HL-60 (cell line): Measurements from ENCODE around the gene FHL2.

Experiments
- DNase-seq, 2 experiments: peaks; one replicate each; pipeline ENCODE4 v3.0.0-alpha.2; 2010 to 2020; ENCODE audit warnings: low read depth in 1 of 2, low spot score in 1 of 2
- H3K27ac ChIP-seq: fragments of 250-450 bp; sonication (Bioruptor Pico); replicated peaks from 2 replicates; pipeline ENCODE4 v1.5.1; 2020; ENCODE audit warnings: mild to moderate bottlenecking, moderate library complexity
- H3K27me3 ChIP-seq: fragments of 250-450 bp; sonication (Bioruptor Pico); 2 replicates; pipeline ENCODE4 v1.5.1; 2021; ENCODE audit warnings: mild to moderate bottlenecking, moderate library complexity; ENCODE audit not compliant: insufficient read depth, poor library complexity, severe bottlenecking
- H3K4me3 ChIP-seq: replicated peaks from 2 replicates; pipeline ENCODE4 v1.5.1; 2011; ENCODE audit warnings: mild to moderate bottlenecking, control low read depth, low read length; ENCODE audit not compliant: insufficient read depth
- GABPA ChIP-seq: IDR thresholded peaks from 2 replicates; pipeline ENCODE4 v1.6.1; 2012; ENCODE audit warnings: low read depth
- POLR2AphosphoS5 ChIP-seq: IDR thresholded peaks from 2 replicates; pipeline ENCODE4 v1.6.1; 2012; ENCODE audit warnings: low read depth
- SPI1 ChIP-seq: IDR thresholded peaks from 2 replicates; pipeline ENCODE4 v1.6.1; 2012; ENCODE audit warnings: low read depth, mild to moderate bottlenecking, borderline replicate concordance
- TF ChIP-seq, protein P1 (sequence below): IDR thresholded peaks from 2 replicates; pipeline ENCODE4 v1.6.1; 2012; ENCODE audit warnings: low read depth; ENCODE audit not compliant: insufficient replicate concordance
- TF ChIP-seq, protein P2 (sequence below): IDR thresholded peaks from one replicate; pipeline ENCODE4 v1.5.1; 2011; ENCODE audit warnings: low read length, control low read depth, inconsistent platforms; ENCODE audit not compliant: insufficient read depth

FHL2 gene

DNA sequence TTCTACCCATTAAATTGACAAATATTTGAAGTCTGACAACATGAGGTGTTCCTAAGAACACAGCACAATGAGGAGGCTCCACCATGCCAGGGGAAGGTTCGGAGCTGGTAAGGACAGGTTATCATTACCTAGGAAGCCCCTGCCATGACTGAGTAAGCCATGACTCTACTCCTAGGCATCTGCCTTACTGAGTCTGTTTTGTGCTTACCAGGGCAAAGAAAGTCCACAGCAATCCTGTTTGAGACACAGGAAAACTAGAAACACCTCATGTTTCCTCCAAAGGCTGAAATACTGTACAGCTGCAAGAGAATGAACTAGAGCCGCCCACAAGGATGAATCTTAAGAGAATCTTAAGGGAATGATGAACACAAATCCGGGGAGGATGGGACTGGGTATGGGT lies 80.9 kb downstream of the FHL2 start:
- Histone ChIP-seq H3K4me3 (no peak overlapping the region), H3K27me3 (no peaks in the 10 kb centered on the region), H3K27ac (no peak overlapping the region)
- no peak for DNase-seq
- TF ChIP-seq SPI1: no peak
- TF ChIP-seq, protein P1, sequence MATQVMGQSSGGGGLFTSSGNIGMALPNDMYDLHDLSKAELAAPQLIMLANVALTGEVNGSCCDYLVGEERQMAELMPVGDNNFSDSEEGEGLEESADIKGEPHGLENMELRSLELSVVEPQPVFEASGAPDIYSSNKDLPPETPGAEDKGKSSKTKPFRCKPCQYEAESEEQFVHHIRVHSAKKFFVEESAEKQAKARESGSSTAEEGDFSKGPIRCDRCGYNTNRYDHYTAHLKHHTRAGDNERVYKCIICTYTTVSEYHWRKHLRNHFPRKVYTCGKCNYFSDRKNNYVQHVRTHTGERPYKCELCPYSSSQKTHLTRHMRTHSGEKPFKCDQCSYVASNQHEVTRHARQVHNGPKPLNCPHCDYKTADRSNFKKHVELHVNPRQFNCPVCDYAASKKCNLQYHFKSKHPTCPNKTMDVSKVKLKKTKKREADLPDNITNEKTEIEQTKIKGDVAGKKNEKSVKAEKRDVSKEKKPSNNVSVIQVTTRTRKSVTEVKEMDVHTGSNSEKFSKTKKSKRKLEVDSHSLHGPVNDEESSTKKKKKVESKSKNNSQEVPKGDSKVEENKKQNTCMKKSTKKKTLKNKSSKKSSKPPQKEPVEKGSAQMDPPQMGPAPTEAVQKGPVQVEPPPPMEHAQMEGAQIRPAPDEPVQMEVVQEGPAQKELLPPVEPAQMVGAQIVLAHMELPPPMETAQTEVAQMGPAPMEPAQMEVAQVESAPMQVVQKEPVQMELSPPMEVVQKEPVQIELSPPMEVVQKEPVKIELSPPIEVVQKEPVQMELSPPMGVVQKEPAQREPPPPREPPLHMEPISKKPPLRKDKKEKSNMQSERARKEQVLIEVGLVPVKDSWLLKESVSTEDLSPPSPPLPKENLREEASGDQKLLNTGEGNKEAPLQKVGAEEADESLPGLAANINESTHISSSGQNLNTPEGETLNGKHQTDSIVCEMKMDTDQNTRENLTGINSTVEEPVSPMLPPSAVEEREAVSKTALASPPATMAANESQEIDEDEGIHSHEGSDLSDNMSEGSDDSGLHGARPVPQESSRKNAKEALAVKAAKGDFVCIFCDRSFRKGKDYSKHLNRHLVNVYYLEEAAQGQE: no peak
- no peak for TF ChIP-seq GABPA
- TF ChIP-seq, protein P2, sequence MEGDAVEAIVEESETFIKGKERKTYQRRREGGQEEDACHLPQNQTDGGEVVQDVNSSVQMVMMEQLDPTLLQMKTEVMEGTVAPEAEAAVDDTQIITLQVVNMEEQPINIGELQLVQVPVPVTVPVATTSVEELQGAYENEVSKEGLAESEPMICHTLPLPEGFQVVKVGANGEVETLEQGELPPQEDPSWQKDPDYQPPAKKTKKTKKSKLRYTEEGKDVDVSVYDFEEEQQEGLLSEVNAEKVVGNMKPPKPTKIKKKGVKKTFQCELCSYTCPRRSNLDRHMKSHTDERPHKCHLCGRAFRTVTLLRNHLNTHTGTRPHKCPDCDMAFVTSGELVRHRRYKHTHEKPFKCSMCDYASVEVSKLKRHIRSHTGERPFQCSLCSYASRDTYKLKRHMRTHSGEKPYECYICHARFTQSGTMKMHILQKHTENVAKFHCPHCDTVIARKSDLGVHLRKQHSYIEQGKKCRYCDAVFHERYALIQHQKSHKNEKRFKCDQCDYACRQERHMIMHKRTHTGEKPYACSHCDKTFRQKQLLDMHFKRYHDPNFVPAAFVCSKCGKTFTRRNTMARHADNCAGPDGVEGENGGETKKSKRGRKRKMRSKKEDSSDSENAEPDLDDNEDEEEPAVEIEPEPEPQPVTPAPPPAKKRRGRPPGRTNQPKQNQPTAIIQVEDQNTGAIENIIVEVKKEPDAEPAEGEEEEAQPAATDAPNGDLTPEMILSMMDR: no peak
- TF ChIP-seq POLR2AphosphoS5: no peak

DNA sequence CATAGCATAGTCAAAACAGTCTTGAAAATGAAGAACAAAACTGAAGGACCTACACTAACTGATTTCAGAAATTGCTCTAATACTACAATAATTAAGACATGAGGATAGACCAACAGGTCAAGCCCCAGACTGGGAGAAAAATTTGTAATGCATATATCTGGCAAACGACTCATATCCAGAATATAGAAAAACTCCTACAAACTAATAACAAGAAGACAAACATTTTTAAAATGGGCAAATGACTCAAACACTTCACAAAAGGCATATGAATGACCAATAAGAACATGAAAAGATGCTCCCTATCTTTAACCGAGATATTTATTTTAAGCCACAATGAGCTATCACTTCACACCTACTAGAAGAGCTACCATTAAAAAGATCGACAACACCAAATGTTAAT lies 83.5 kb downstream of the FHL2 start:
- TF ChIP-seq, protein P2: no peak
- TF ChIP-seq GABPA: no peak
- H3K4me3 ChIP-seq: no peak overlapping the region
- H3K27ac ChIP-seq: no peak overlapping the region
- H3K27me3 ChIP-seq: no peaks in the 10 kb centered on the region
- DNase-seq: no peak

DNA sequence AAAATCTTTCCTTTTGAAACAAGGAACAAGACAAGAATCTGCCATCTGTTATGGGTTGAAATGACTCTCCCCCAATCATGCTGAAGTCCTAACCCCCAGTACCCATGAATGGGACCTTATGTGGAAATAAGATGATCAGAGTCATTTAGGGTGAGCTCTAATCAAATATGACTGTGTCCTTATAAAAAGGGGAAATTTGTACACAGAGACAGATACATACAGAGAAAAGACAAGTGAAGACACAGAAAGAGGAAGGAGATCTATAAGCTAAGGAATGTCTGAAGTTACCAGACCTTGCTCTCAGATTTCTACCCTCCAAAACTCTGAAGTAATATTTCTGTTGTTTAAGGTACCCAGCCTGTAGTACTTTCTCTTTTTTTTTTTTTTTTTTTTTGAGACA lies 85.0 kb downstream of the FHL2 start:
- DNase-seq: no peak
- no peak overlapping the region for H3K4me3 ChIP-seq
- H3K27me3 ChIP-seq: no peaks in the 10 kb centered on the region
- no peak overlapping the region for H3K27ac ChIP-seq
- TF ChIP-seq POLR2AphosphoS5 (no peak), GABPA (no peak), SPI1 (no peak; the same call in 1 of the 2 replicates)
- TF ChIP-seq, protein P2: no peak
- TF ChIP-seq, protein P1: no peak
